GM19372 (cell line): ENCODE results near the gene SYT5.
"Not testable (repeated sequence)": the region's sequence is repeated elsewhere in the genome, so short reads cannot be mapped to it uniquely, and the experiment has no call there.

Source experiments
- ATAC-seq: cut with Tn5 transposase; IDR thresholded peaks from one replicate; pipeline ENCODE4 v1.9.1; 2021; ENCODE audit warnings: mild to moderate bottlenecking, low read depth, moderate library complexity; ENCODE audit not compliant: unreplicated experiment

Gene SYT5

GRCh38 chr19:55179606-55180484 is at the start of gene SYT5:
Gene SYT5, minus strand, starts transcription at chr19:55180289. Its CDS starts 1,248 bp downstream, at chr19:55179041.
- no peak for ATAC-seq

GRCh38 chr19:55229789-55230182 is 49.7 kb upstream of the SYT5 start:
- no peak for ATAC-seq

- ATAC-seq: no peak
These were observed 49.2 kb upstream of the SYT5 start for GRCh38 chr19:55229145-55229788.

GRCh38 chr19:55228403-55229031 is 48.4 kb upstream of the SYT5 start, which contains the start of gene TMEM86B:
Gene TMEM86B, minus strand, starts transcription at chr19:55228763. Its CDS starts 22 bp downstream, at chr19:55228741.
- ATAC-seq: no peak

- no peak for ATAC-seq
These were observed 47.9 kb upstream of the SYT5 start for GRCh38 chr19:55228015-55228391.

- no peak for ATAC-seq
These were observed 47.3 kb upstream of the SYT5 start for GRCh38 chr19:55227241-55228014.

GRCh38 chr19:55226788-55227187 is 46.7 kb upstream of the SYT5 start:
- ATAC-seq: no peak

- no peak for ATAC-seq
These were observed 46.2 kb upstream of the SYT5 start for GRCh38 chr19:55226273-55226672.

- ATAC-seq: no peak
These were observed 45.4 kb upstream of the SYT5 start for GRCh38 chr19:55225415-55225958.

GRCh38 chr19:55224679-55225414 is 44.8 kb upstream of the SYT5 start:
- not testable (repeated sequence) for ATAC-seq

GRCh38 chr19:55224038-55224665 is 44.1 kb upstream of the SYT5 start:
- no peak for ATAC-seq

GRCh38 chr19:55223291-55224037 is 43.4 kb upstream of the SYT5 start:
- ATAC-seq: no peak

- ATAC-seq: no peak
These were observed 40.4 kb upstream of the SYT5 start for GRCh38 chr19:55220525-55220924.

- ATAC-seq: no peak
These were observed 36.5 kb upstream of the SYT5 start for GRCh38 chr19:55216461-55217198.

- no peak for ATAC-seq
These were observed 33.5 kb upstream of the SYT5 start for GRCh38 chr19:55213547-55213946.

- ATAC-seq: no peak
These were observed 32.4 kb upstream of the SYT5 start for GRCh38 chr19:55212447-55212846.

GRCh38 chr19:55209693-55210472 is 29.8 kb upstream of the SYT5 start:
- ATAC-seq: no peak
